Mesothelial cell of epicardium (in vitro differentiated cells): Measurements from ENCODE around the gene POP5. TPM values are rescaled to one million over a fixed set of nuclear protein-coding genes. Genes with fewer than 3 reads are reported as not detected.
"Not testable (repeated sequence)": the region's sequence is repeated elsewhere in the genome, so short reads cannot be mapped to it uniquely, and the experiment has no call there.

Source experiments
- DNase-seq, 2 experiments: peaks; one replicate each; pipeline ENCODE4 v3.0.0; 2021; ENCODE audit warnings: low spot score in 2 of 2; ENCODE audit not compliant: unreplicated experiment in 2 of 2
- H3K27ac Mint-ChIP-seq: 2 replicates; pipeline ENCODE4 v1.8.0; 2021; ENCODE audit warnings: mixed read lengths
- H3K27me3 Mint-ChIP-seq: 2 replicates; pipeline ENCODE4 v1.8.0; 2021; ENCODE audit warnings: low read depth, mixed read lengths
- H3K36me3 Mint-ChIP-seq: 2 replicates; pipeline ENCODE4 v1.8.0; 2021; ENCODE audit warnings: mixed read lengths
- H3K4me1 Mint-ChIP-seq: 2 replicates; pipeline ENCODE4 v1.8.0; 2021; ENCODE audit warnings: mixed read lengths
- H3K4me3 Mint-ChIP-seq: 2 replicates; pipeline ENCODE4 v1.8.0; 2021; ENCODE audit warnings: mild to moderate bottlenecking, moderate library complexity, mixed read lengths
- H3K9me3 Mint-ChIP-seq: 2 replicates; pipeline ENCODE4 v1.8.0; 2021; ENCODE audit warnings: mixed read lengths
- CTCF ChIP-seq: fragments of 200-600 bp; sonication (generic); IDR thresholded peaks from one replicate; pipeline ENCODE4 v1.5.0; 2021; ENCODE audit warnings: antibody characterized with exemption; ENCODE audit not compliant: unreplicated experiment
- total RNA-seq: library from RNA; stranded (reverse); gene quantifications from 3 replicates; pipeline ENCODE4 v1.2.1, GENCODE V29; 2021

Gene POP5
- total RNA-seq, 1 donor from 2014 or later: 38.6 TPM

DNA sequence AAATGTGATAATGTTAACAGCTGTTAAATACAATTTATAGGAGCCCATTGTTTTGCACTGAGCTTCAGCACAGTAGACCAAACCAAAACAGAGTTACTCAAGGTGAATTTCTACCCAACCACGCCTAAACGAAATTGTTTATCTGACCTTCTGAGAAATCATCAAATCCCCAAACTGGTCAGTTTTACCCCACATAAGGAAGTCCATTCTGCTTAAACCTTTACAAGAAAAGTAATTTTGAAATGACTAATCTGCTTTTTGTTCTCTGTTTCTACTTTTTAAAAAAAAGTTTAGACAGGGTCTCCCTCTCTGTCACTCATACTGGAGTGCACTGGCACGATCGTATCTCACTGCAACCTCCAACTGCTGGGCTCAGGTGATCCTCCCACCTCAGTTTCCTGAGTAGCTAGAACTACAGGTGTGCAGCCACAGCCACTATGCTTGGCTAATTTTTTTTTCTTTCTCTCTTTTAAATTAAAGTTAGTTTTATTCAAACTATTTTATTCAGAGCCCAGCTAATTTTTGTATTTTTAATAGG lies 48.4 kb downstream of the POP5 start:
- Mint-ChIP-seq H3K9me3 (no peaks in the 10 kb centered on the region), H3K27ac (no peak overlapping the region), H3K27me3 (no peaks in the 10 kb centered on the region), H3K4me1 (peaks cover 36% of the 10 kb centered on the region), H3K4me3 (no peak overlapping the region), H3K36me3 (no peaks in the 10 kb centered on the region)
- no peak for TF ChIP-seq CTCF
- DNase-seq: no peak

GRCh38 chr12:120530418-120530761 lies 50.8 kb downstream of the POP5 start:
- H3K27ac Mint-ChIP-seq, H3K36me3 Mint-ChIP-seq, DNase-seq, H3K4me3 Mint-ChIP-seq, H3K27me3 Mint-ChIP-seq, H3K9me3 Mint-ChIP-seq: not testable (repeated sequence)
- H3K4me1 Mint-ChIP-seq: peaks cover 15% of the 10 kb centered on the region

GRCh38 chr12:120529641-120530417 lies 51.4 kb downstream of the POP5 start:
- no peaks in the 10 kb centered on the region for H3K36me3 Mint-ChIP-seq
- peaks cover 12% of the 10 kb centered on the region for H3K4me1 Mint-ChIP-seq
- peak overlapping the region; percentile 100 for H3K27ac Mint-ChIP-seq
- H3K4me3 Mint-ChIP-seq: peak overlapping the region; percentile 100
- H3K9me3 Mint-ChIP-seq: no peaks in the 10 kb centered on the region
- DNase-seq: no peak
- no peak for TF ChIP-seq CTCF
- no peaks in the 10 kb centered on the region for H3K27me3 Mint-ChIP-seq

DNA sequence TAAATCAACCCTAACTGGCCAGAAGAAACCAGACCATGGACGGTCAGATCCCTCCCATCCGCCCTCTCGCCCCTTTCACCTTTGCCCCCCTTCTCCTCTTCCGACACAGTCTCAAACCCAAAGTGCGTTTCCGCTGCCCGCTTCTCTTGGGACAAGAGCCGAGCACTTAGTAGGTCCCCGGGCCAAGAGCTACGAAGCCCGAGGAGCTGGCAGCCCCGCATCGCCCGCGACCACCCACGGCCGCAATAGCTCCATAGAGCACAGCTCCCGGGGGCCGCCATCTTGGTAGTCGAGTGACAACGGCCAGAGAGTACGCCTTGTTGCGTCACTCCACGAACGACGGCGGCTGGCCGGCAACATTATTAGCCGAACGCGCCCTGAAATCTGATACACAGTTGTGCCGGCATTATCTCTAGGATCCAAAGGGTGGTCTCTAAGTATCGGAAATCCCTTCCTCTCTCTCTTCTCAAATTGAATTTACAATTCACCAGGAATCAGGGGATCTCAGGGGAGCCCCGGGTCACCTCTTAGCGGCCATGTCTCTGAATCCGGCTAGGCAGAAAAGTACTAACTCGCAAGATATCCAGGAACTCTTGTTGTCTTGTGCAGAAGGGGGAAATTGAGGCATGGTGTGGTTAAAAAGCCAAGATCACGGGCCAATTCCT lies 52.2 kb downstream of the POP5 start, which contains the start of gene COQ5:
Gene COQ5, minus strand, starts transcription at position 298 of the 665 bp plus-strand sequence. Its CDS starts 17 bp downstream, at position 281.
- no peaks in the 10 kb centered on the region for H3K27me3 Mint-ChIP-seq

More for the DNA sequence above, 52.2 kb downstream of the POP5 start, which contains the start of gene COQ5:
- H3K4me3 Mint-ChIP-seq: peak within 1 kb of the TSS; percentile 100
- H3K36me3 Mint-ChIP-seq: peaks cover 2% of the 10 kb centered on the region
- TF ChIP-seq CTCF: no peak
- peaks cover 12% of the 10 kb centered on the region for H3K4me1 Mint-ChIP-seq
- H3K27ac Mint-ChIP-seq: peak within 1 kb of the TSS; percentile 100
- H3K9me3 Mint-ChIP-seq: no peaks in the 10 kb centered on the region
- peak; percentile 71 to 86 for DNase-seq

Other genes with a start within 250 kb of the POP5 start
- gene MSI1, start 212.2 kb downstream of the POP5 start, total RNA-seq: 27.7 to 32.7 TPM (median 28.4 TPM) in 3 replicates
- gene COX6A1, start 143.3 kb downstream of the POP5 start, total RNA-seq: 229 to 242 TPM (median 230 TPM) in 3 replicates
- gene TRIAP1, start 135.0 kb downstream of the POP5 start, total RNA-seq: 22.3 to 25.3 TPM (median 23.5 TPM) in 3 replicates
- 27.5 to 30.8 TPM (median 29.7 TPM) in 3 replicates for gene GATC, start 135.0 kb downstream of the POP5 start, total RNA-seq
- 197 to 203 TPM (median 199 TPM) in 3 replicates for gene SRSF9, start 111.7 kb downstream of the POP5 start, total RNA-seq
- gene DYNLL1, start 85.3 kb downstream of the POP5 start, total RNA-seq: 249 to 260 TPM (median 258 TPM) in 3 replicates
- gene COQ5, start 52.2 kb downstream of the POP5 start, total RNA-seq: 28.5 to 29.1 TPM (median 28.9 TPM) in 3 replicates
- gene RNF10, start 47.0 kb downstream of the POP5 start, total RNA-seq: 150 to 160 TPM (median 151 TPM) in 3 replicates
- gene CABP1, start 59.2 kb upstream of the POP5 start, total RNA-seq: 0.43 to 1.1 TPM (median 0.55 TPM) in 3 replicates
- 174 to 192 TPM (median 190 TPM) in 3 replicates for gene MLEC, start 105.7 kb upstream of the POP5 start, total RNA-seq
- gene UNC119B, start 129.1 kb upstream of the POP5 start, total RNA-seq: 35.0 to 36.0 TPM (median 35.1 TPM) in 3 replicates
- 11.9 to 12.8 TPM (median 11.9 TPM) in 3 replicates for gene ACADS, start 144.4 kb upstream of the POP5 start, total RNA-seq